ENCODE data around the gene CDKN2D. TPM values are rescaled to one million over a fixed set of nuclear protein-coding genes. Genes with fewer than 3 reads are reported as not detected.

The CDKN2D gene
- total RNA-seq, 1 donor from 2014 or later: 6.2 TPM

GRCh38 chr19:10520652-10521318, 48.0 kb downstream of the CDKN2D start:
- no peak for DNase-seq (ENCODE audit: low spot score)

DNA sequence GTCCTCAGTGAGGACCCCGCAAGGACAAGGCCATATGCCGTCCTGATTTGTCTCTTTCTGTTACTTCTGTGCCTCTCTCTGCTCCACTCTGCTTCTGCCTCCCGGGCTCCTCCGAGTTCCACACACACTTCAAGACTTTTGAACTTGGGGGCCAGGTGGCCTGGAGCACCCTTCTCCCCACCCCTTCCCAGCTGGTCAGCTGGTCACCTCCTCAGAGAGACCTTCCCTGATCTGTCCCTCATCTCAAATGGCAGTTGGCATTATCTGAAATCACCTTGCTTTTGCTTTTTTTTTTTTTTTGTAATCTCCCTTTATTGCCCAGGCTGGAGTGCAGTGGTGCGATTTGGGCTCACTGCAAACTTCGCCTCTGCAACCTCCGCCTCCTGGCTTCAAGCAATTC, 49.4 kb downstream of the CDKN2D start:
- DNase-seq (ENCODE audit: low spot score): no peak

- DNase-seq (ENCODE audit: low spot score): no peak
Observed at GRCh38 chr19:10518444-10519361, 50.1 kb downstream of the CDKN2D start.

GRCh38 chr19:10517760-10518443, 50.9 kb downstream of the CDKN2D start:
- DNase-seq (ENCODE audit: low spot score): no peak

DNA sequence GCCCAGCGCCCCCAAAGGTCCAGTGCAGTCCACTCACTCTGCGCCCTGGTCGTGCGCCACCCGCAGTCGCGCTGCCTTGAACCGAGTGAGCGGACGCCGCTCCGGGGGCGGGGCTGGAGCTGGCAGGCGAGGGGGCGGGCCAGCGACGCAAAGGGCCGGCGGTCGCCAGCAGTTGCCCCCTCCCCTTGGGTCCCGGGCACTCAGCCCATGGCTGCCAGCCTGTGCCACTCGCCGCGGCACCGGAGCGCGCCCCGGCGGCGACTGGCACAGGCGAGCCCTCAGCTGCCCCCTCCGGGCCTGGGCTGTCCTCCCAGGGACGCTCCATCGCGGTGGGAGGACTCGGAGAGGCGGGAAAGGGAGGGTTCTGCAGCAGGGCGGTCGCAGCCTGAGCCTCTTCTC, 51.4 kb downstream of the CDKN2D start, which contains the start of gene S1PR5:
S1PR5 (minus strand) TSS at position 87 of the 399 bp plus-strand sequence. CDS start 2,436 bp downstream, outside the sequence.
- DNase-seq (ENCODE audit: low spot score): no peak

GRCh38 chr19:10516671-10517286, 52.0 kb downstream of the CDKN2D start:
- no peak for DNase-seq (ENCODE audit: low spot score)

Other genes starting within 250 kb of the CDKN2D start
- gene RAVER1, start 235.4 kb downstream of the CDKN2D start, total RNA-seq: 44.6 TPM
- gene ICAM3, start 229.4 kb downstream of the CDKN2D start, total RNA-seq: 14.7 TPM
- gene TYK2, start 188.4 kb downstream of the CDKN2D start, total RNA-seq: 142 TPM
- gene CDC37, start 165.4 kb downstream of the CDKN2D start, total RNA-seq: 138 TPM
- 15.6 TPM for gene PDE4A, start 148.4 kb downstream of the CDKN2D start, total RNA-seq
- 81.7 TPM for gene KEAP1, start 65.6 kb downstream of the CDKN2D start, total RNA-seq
- gene S1PR5, start 51.5 kb downstream of the CDKN2D start, total RNA-seq: 0.20 TPM
- 29.5 TPM for gene ATG4D, start 25.1 kb downstream of the CDKN2D start, total RNA-seq
- gene KRI1, start 3.0 kb downstream of the CDKN2D start, total RNA-seq: 21.1 TPM
- gene AP1M2, start 18.3 kb upstream of the CDKN2D start, total RNA-seq: 88.3 TPM
- 223 TPM for gene SLC44A2, start 56.6 kb upstream of the CDKN2D start, total RNA-seq
- 162 TPM for gene ILF3, start 85.4 kb upstream of the CDKN2D start, total RNA-seq
- 48.2 TPM for gene QTRT1, start 132.5 kb upstream of the CDKN2D start, total RNA-seq
- 227 TPM for gene DNM2, start 149.1 kb upstream of the CDKN2D start, total RNA-seq